ENCODE measurements around the gene STAB2.

STAB2 gene

DNA sequence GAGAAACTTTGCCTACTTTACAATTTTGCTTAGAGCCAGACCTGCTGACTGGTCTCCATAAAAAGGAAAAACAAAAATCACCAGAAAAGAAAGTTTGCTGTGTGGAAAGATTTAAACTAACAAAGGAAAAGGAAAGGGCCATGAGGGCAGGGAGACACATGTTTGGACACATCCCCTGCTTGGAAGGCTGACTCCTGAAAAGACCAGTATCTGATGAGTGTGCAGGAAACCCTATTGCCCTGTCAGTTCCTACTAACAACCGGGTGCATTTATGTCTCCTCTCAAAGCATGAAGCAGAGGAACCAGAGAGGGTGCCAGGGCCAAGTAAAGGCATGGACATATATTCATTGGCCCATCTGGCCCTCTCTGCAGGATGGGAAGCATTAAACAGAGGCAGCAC lies 7.0 kb upstream of the STAB2 start:
- no peak for DNase-seq

DNA sequence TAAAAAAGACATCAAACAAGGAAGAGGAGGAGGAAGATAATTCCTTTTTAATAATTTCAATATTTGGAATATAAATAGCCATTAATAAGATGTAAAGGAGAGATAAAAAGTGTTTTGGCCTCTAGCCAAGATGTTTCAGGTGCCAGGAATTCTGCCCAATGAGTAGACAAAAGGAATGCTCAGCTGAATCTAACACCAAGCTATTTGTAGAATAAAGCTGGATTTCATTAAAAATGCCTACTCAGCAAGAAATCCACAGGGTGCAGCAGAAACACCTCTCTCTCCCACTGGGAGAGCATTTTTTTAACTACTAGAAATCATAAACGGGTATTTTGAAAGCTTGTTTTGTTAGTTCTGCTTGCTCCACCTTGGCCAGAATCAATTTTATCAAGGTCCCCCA lies 4.1 kb upstream of the STAB2 start:
- DNase-seq, result no peak

DNA sequence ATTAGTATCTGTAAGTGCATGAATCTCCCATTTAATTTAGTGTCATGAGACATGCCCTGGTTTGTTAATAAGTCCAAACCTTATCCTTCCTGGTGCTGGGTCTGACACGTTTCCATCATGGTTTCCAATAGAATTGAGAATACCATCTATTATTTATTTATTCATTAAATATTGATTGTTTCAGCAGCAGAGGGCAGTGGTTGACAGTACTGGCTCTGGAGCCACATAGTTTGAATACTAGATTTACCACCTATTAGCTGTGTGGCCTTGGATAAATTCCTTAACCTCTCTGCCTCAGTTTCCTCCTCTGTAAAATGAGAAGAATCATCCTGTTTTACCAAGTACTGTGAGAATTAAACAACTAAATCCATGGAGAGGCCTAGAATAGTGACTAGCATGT lies 941 bp upstream of the STAB2 start:
- no peak for DNase-seq

DNA sequence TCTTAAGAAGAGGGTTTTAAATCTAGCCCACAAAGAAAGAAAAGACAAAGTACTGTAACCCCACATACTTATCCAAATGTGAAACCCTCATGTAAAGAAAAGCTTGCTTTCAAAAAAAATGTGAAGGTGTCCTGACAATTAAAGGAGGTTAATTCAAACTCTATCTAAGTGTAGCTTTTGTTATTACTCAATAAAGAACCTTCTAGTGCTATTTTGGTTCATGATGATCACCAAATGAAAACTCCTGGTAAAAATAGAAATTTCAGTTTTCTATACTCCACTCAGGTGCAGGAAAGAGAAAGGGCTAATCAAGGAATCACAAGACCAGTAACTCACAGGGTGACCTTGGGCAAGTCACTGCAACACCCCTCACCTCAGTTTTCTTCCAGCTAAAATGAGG lies 1.6 kb downstream of the STAB2 start:
- no peak for DNase-seq

DNA sequence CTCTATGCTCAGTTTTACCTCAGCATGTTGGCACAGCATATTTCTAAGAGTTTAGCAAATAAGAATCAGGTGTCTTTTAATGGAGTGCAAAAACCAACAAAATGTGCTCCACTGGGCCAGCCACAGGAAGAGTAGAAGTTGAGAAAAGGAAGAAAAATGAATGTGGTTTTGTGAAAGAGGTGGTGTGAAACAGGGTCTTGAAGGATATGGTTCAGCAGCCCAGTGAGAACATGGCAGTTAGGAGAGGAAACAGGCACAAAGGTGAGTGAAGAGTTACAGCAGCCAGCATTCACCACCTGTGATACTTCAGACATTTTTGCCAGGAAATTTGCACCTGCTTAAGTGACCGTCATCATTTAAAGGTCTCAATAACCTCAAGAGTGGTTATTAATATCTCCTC lies 2.4 kb downstream of the STAB2 start:
- no peak for DNase-seq

DNA sequence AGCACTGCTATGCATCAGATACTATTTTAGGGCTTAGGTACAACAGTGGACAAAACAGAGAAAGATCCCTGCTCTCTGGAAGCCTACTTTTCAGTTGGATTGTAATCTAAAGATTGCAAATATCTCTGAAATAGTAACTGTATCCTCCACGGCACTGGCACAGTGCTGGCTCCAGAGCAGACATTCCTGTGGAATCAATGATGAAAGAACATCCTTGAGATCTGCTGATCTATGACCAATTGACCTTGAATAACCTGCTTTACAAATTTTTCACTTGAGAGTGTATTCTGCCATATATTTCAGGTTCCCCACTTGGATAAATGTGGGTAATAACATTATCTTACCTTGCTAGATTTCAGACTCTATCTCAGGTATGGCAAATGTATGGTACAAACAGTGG lies 3.2 kb downstream of the STAB2 start:
- DNase-seq, result no peak

DNA sequence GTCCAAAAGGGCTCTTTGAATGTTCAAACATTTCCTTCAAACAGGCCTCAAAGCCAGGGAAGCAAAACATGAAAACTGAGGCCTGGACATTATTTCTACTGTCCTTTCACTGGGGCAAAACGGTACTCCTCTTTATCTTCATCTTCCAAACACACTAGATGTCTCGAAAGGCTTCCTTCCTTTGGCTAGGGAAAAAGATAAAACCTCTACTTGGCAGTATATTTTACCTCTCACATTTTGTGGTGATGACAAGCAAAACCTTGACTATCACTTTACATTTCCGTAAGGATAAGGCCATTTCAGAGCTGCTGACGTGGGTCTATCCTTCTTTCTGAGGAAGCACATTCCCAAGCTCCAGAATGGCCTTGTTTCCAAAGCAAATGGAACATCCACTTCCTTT lies 9.9 kb downstream of the STAB2 start:
- no peak for DNase-seq

DNA sequence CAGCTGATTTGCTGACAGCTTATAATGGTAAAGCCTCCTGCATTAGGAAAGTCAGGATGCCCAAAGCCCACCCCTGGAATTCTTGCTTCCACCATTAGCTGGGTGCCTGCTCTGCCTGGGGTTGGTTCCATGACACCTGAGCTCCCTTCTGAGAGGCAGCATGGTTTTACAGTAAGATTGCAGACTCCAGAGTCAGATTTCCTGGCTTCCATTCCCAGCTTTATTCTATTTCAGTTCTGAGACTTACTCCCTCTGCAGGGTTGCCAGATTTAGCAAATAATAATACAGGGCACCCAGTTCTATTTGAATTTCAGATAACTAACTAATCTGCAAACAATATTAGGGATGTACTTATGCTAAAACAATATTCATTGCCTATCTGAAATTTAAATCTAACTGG lies 12.2 kb downstream of the STAB2 start:
- DNase-seq, result no peak

DNA sequence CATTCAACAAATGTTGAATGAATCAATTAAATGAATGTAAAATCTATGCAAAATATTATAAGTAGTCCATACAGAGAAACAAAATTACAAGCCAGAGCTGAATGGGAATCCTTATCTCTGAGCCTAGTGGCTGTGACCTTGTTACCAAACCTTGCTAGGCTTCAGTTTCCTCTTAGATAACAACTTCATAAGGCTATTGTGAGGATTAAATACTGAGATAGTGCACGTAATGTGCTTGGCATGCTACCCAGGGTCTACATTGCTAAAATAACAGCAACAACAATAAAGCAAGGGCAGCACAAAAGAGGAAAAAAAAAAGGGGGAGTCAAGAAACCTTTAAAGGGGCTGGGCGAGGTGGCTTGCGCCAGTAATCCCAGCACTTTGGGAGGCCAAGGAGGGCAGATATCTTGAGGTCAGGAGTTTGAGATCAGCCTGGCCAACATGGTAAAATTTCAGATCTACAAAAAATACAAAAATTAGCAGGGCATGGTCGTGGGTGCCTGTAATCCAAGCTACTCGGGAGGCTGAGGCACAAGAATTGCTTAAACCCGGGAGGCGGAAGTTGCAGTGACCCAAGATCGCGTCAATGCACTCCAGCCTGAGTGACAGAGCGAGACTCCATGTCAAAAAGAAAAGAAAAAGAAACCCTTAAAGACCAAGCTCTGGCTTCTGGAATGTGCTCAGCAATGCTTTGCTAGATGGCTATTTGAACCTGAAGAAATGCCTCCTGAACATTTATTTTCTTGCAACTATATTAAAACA lies 14.1 kb downstream of the STAB2 start:
- no peak for DNase-seq

DNA sequence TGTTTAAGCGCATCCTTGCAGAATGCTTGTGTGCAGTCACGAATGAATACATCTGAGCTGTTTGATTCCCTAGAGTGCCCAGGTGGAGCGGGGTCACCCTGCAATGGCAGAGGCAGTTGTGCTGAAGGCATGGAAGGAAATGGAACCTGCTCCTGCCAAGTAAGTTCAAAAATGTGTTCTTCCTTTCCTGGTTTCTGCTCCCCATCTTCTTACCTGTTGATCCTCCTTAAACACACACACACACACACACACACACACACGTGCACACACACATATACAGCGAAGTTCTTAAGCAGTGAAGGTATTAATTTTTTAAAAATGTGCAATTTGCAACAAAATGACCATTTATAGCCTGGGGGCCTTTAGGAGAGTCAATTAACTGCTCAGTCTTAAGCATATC lies 33.3 kb downstream of the STAB2 start:
- DNase-seq, result no peak

DNA sequence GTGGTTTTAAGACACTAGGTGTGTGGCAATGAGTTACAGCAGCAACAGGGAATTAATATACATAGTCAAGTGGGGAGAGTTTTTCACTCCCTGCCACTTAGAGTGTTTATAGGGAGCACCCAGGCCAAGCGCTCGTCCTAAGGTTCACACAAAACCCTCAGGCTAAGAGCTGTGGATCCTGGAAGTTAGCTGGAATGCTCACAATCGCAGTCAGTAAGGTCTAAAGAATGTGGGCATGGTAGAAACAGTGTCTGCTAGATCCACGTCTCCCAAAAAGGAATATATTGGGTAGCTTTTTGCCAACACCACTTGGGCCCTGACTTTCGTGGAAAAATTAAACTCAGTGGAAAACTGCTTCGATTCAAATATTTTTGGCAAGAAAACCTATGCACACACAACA lies 36.6 kb downstream of the STAB2 start:
- no peak for DNase-seq

DNA sequence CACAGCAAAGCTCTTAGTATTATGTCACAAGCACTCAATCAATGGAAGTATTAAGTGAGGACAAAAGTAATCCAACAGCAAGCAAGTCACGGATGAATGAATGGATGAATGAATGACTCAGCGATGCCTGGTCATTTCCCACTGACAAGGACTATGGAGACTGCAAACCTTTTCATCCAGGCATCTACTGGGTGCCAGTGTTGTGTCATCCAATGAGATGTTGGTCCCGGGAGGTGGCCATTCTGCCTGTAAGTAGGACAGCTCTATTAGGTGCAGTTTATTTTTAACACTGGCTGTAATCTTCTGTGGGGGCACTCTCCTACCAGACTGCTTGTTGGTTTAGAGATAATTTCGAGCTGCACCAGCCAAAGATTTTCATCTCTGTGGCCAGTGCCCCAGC lies 39.4 kb downstream of the STAB2 start:
- no peak for DNase-seq

DNA sequence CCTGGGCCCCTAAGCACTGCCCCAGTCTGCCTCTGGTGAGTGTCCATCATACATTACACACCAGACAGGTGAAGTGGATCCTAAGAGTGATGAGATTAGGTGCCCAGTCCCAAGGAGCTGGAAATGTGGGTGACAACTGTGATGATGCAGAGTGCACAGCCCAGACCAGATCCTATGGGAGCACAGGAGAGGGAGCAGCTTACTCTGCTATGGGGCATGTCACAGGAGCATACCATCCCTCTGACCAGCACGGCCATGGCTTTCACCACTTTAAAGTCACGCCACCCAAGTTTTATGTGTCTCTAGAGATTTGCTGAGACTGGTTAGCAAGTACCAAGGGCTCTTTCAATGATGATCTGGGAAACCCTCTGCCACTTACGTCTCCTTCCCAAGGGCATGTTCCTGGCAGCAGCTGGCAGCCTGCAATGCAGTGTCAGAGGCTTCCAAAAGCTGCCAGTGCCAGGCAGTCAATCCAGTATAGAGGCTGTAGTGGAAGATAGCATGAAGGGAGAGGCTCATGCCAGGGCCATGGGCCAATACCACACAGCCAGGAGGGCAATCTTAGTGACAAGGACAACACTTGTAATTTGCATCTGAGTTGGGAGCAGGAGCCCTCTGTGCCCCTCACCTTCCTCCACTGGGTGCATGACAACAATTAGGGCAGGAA lies 40.2 kb downstream of the STAB2 start:
- DNase-seq, result no peak

DNA sequence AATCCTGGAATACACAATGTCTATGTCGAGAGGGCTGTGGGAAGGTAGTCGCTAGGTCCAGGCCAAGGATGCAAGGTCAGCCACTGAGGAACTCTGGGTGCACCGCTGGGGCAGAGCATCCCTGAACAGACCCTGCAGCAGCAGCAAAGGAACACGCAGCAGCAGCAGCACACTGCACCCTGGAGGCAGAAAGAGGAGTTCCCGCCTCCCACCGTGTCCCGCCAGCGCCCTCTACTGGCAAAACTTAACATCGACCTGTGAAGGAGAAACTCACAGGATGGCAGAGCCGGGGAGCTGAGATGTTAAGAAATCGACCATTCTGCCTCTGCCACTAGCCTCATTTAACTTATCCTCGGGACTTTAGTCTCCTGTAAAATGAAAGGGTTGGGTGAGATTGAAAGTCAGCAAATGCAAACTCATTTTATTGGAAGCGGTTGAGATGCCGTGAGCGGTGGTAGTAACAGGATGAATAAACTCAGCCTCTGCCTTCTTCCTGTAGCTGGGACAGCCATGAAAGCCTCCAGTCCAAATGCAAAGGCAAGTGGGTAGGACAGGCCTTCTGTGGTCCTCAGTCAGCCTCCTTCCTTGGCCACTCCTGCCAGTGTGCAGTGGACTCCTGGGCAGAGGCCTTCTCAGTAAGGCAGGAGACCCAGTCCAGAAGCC lies 45.6 kb downstream of the STAB2 start:
- DNase-seq, result no peak

DNA sequence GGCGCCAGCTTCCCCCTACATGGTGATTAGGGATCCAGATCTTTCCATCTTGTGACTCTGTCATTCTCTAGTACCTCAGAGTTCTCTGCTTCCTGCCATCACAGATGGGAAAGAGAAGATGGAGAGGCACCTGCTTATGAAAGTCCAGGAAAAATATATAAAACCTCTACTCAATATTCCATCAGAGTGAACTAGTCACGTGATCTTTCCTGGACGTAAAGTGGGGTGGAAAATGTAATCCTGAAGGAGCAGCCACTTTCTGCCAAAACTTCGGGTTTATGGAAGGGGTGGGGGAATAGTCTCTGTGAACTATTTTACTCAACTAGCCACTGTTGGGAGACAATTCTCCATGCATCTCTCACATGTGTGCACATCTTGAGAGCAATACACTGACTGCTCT lies 47.7 kb downstream of the STAB2 start:
- DNase-seq, result no peak

DNA sequence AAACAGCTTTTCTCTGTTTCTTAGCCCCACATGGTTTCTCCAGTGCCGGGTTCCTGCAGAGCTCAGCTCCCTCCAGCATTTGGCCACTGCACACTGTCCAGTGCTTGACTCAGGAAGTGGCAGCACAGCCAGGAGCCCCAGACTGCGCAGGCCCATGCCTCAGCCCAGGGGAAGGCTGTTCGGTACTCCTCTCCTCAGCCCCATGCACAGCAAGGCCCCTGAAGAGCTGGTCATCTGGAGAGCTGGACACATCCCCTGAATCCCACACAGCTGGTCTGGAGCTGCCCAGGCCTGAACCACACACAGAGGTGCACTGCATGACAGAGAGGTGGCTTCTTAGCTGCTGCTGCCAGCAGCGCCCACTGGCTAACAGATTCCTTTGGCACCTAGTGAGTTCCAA lies 48.3 kb downstream of the STAB2 start:
- DNase-seq, result no peak

DNA sequence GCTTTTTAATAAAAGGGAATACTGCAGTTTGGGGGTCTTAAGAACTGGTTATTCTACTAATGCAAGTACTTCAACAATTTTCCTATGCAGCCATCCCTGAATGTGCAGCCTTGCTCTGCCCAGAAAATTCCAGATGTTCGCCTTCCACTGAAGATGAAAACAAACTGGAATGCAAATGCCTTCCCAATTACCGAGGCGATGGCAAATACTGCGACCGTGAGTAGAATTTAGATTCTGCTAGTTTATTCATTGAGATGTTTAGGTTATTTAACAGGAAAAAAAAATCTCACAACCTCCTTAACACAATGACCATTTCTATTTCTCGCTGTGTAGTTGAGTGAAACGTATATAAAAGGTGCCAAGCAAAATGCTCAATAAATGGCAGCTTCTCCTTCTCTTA lies 49.9 kb downstream of the STAB2 start:
- no peak for DNase-seq

DNA sequence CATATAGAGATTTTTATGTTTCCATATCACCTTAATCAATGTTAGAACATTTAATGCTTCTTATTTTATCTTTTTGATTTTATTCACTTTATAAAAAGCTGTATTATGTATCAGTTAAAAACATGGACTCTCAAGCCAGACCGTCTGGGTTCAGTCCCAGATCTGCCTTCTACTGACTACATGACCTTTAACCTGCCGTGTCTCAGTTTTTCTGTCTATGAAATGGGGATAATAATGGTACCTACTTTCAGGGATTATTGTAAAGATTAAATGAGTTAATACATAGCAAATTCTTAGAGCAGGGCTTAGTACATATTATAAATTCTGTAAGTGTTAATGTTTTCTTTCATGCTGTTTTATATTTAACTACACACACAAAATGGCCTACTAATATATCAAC lies 50.4 kb downstream of the STAB2 start:
- DNase-seq, result no peak

DNA sequence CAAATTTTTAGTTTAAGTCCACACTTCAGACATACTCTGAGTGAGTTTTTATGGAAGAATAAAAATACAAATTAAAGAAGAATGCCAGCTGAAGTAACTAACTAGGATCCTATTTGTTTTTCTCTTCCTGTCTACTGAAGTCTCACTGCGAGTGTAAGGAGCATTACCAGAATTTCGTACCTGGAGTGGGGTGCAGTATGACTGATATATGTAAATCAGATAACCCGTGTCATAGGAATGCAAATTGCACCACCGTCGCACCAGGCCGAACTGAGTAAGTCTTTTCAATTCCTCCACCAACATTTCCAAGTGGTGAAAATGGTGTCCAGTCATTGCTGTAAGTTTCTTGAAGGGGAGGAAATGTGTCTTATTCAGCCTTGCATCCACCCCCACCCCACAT lies 52.9 kb downstream of the STAB2 start:
- DNase-seq, result no peak

DNA sequence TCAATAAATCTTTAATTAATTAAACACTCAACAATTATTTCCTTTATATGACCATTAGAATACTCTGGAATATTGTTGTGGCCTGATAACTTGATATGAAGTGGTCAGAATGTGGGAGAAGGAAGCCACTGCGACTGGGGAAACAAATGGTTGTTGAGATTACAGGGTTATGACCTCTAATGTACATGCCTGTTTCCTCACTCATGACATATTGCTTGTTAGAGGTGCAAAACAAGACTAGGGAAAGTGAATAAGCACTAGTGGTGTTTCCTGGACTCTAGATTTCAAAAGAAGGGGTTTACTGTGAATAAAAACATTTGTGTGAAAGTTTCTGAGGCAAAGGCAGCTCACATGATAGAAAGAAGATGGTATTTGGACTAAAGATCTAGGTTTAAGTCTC lies 53.3 kb downstream of the STAB2 start:
- DNase-seq, result no peak

DNA sequence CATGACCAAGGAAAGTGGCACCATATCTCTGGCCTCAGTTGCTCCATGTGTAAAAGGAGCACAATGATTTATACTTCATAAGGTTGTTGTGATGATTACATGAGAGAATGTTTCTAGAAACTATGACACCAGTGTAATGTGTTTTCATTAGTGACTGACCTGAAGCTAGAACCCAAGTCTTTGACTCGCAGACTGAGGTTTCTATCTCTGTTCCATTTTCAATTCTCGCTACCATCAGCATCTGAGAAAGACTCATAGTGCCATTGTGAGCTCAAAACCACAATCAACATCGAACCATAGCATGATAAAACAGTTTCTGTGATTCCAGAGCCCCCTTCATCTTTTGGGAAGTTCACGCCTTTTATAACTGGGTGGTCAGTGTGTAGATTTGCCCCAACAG lies 53.8 kb downstream of the STAB2 start:
- DNase-seq, result no peak

DNA sequence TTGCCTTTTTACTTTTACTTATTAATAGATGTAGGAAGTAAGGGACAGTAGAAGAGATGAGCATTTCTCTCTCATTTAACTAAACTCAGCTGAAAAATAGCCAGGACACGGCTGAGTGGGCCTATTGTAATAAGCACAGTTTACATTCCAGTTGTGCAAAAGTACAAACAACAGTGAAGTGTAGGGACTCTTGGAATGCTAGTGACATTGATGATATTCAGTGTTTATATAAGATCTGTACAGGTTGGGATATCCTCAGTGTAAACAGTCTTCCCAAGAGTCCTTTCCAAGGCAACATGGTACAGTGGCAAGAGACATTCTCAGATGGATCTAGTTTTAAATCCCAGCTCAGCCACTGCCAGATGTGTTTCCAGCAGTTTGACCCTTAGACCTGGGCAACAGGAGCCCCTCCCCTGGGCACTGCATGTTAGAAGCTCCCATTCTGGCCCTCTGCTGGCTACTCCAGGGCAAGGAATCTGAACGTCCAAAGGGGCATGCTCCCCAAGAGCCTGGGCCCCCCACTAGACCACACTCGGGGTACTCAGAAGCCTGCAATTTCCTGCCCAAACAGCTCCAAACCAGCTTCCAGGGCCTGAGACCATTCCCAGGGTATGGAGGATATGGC lies 55.3 kb downstream of the STAB2 start:
- no peak for DNase-seq

DNA sequence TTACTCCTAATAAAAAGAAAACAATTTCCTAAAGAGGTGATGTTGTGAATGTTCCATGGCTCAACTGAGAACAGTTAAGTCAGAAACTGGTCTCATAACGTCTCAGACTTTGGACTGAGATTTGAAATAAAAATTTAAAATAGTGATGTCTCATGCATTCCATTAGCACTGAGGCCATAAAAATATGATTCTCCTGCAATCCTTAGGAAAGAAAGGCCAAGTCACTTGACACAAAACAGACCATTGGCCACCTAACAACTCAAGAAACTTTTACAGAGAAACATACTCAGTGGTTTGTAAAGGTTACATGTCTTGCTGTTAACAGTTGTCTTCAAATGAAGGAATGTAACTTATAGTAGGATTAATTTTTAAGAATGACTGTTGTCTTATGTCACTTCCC lies 58.1 kb downstream of the STAB2 start:
- no peak for DNase-seq

DNA sequence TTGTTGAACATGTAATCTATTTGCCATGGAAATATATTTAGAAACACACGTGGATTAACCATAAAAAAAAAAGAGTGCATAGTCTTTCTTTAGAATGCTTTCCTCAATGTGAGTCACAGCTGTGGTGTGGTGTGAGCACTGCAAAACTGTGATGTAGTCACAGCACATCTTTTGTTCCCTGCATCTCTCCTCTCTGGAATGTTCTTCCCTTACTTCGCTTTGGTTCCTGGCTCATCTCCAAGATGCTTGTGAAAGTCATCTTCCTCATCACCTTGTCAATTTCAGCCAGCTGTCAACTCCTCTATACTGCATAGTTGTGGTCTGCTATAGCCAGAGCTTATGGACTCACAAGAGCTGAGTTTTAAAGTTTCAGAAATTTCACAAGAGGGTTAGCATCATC lies 60.2 kb downstream of the STAB2 start:
- no peak for DNase-seq
